HepG2 (cell line): Measurements from ENCODE around the gene PHYHIPL. TPM values are rescaled to one million over a fixed set of nuclear protein-coding genes. Genes with fewer than 3 reads are reported as not detected.

Source experiments
- DNMT1 ChIP-seq: sonication (generic); formaldehyde crosslinking; IDR thresholded peaks from 2 replicates; pipeline ENCODE4 v1.5.1; 2020; ENCODE audit warnings: mild to moderate bottlenecking, missing genetic modification reagents
- HNRNPH1 ChIP-seq: fragments of 200-400 bp; formaldehyde crosslinking; optimal IDR thresholded peaks from 2 replicates; pipeline ENCODE3; 2017; ENCODE audit warnings: mild to moderate bottlenecking, low read depth, low read length
- JUND ChIP-seq: sonication (generic); formaldehyde crosslinking; IDR thresholded peaks from 2 replicates; pipeline ENCODE4 v1.8.0; 2022; ENCODE audit warnings: mild to moderate bottlenecking, missing genetic modification reagents
- MED1 ChIP-seq: sonication (generic); formaldehyde crosslinking; IDR thresholded peaks from 2 replicates; pipeline ENCODE4 v1.4.0; 2020; ENCODE audit warnings: missing genetic modification reagents
- NFE2L1 ChIP-seq: sonication (generic); formaldehyde crosslinking; IDR thresholded peaks from 2 replicates; pipeline ENCODE4 v1.4.0; 2020; ENCODE audit warnings: missing genetic modification reagents, mild to moderate bottlenecking, borderline replicate concordance
- REXO4 ChIP-seq: sonication (generic); formaldehyde crosslinking; IDR thresholded peaks from 2 replicates; pipeline ENCODE4 v1.8.0; 2022; ENCODE audit warnings: missing genetic modification reagents, mild to moderate bottlenecking, borderline replicate concordance
- SAP130 ChIP-seq: IDR thresholded peaks from 2 replicates; pipeline ENCODE4 v1.6.1; 2016; ENCODE audit warnings: low read depth
- SMYD3 ChIP-seq: sonication (generic); formaldehyde crosslinking; IDR thresholded peaks from 2 replicates; pipeline ENCODE4 v1.8.1; 2023; ENCODE audit warnings: mild to moderate bottlenecking, missing genetic modification reagents
- SOX5 ChIP-seq: IDR thresholded peaks from 2 replicates; pipeline ENCODE4 v1.6.1; 2016; ENCODE audit warnings: borderline replicate concordance
- SP140L ChIP-seq: sonication (generic); formaldehyde crosslinking; IDR thresholded peaks from 2 replicates; pipeline ENCODE4 v1.4.0; 2020; ENCODE audit warnings: missing genetic modification reagents, borderline replicate concordance
- TBX3 ChIP-seq: fragments of 450-650 bp; IDR thresholded peaks from 2 replicates; pipeline ENCODE4 v1.6.1; 2017; ENCODE audit warnings: antibody characterized with exemption, mild to moderate bottlenecking, inconsistent platforms, borderline replicate concordance
- TFAP4 ChIP-seq: sonication (generic); IDR thresholded peaks from 2 replicates; pipeline ENCODE4 v1.6.1; 2016; ENCODE audit warnings: low read depth, borderline replicate concordance
- XBP1 ChIP-seq: sonication (generic); formaldehyde crosslinking; IDR thresholded peaks from 2 replicates; pipeline ENCODE4 v1.5.0; 2020; ENCODE audit warnings: missing genetic modification reagents
- ZFP36 ChIP-seq: fragments of 150-350 bp; IDR thresholded peaks from 2 replicates; pipeline ENCODE4 v1.6.1; 2018; ENCODE audit warnings: borderline replicate concordance, low read length, low read depth; ENCODE audit not compliant: partially characterized antibody
- ZFP36L2 ChIP-seq: sonication (generic); formaldehyde crosslinking; IDR thresholded peaks from 2 replicates; pipeline ENCODE4 v1.4.0; 2020; ENCODE audit warnings: missing genetic modification reagents
- ZHX1 ChIP-seq: sonication (generic); formaldehyde crosslinking; IDR thresholded peaks from 2 replicates; pipeline ENCODE4 v1.8.1; 2022; ENCODE audit warnings: low read depth, mild to moderate bottlenecking, missing genetic modification reagents
- ZNF317 ChIP-seq: sonication (generic); formaldehyde crosslinking; IDR thresholded peaks from 2 replicates; pipeline ENCODE4 v1.5.0; 2020; ENCODE audit warnings: mild to moderate bottlenecking, missing genetic modification reagents
- ZNF362 ChIP-seq: sonication (generic); formaldehyde crosslinking; IDR thresholded peaks from 2 replicates; pipeline ENCODE4 v1.4.0; 2020; ENCODE audit warnings: missing genetic modification reagents, mild to moderate bottlenecking, borderline replicate concordance
- ZNF367 ChIP-seq: sonication (generic); formaldehyde crosslinking; IDR thresholded peaks from 2 replicates; pipeline ENCODE4 v1.4.0; 2020; ENCODE audit warnings: missing genetic modification reagents, borderline replicate concordance
- ZNF652 ChIP-seq: IDR thresholded peaks from 2 replicates; pipeline ENCODE4 v1.6.1; 2016; ENCODE audit warnings: low read depth, borderline replicate concordance
- ZNF761 ChIP-seq: sonication (generic); formaldehyde crosslinking; conservative IDR thresholded peaks from 2 replicates; pipeline ENCODE4 v1.4.0; 2020; ENCODE audit warnings: mild to moderate bottlenecking, missing genetic modification reagents
- ZNF770 ChIP-seq: sonication (generic); formaldehyde crosslinking; IDR thresholded peaks from 2 replicates; pipeline ENCODE4 v1.5.0; 2020; ENCODE audit warnings: mild to moderate bottlenecking, missing genetic modification reagents
- ZNF772 ChIP-seq: sonication (generic); formaldehyde crosslinking; IDR thresholded peaks from 2 replicates; pipeline ENCODE4 v1.5.0; 2020; ENCODE audit warnings: mild to moderate bottlenecking, missing genetic modification reagents
- ZSCAN22 ChIP-seq: sonication (generic); formaldehyde crosslinking; IDR thresholded peaks from 2 replicates; pipeline ENCODE4 v1.4.0; 2020; ENCODE audit warnings: mild to moderate bottlenecking, missing genetic modification reagents
- polyA plus RNA-seq, 8 experiments: library from polyadenylated mRNA; depleted of rRNA in 3 of 8; stranded (reverse) in 7 of 8; unstranded in 1 of 8; fragments of >200 nt; fragmentation: Illumina TruSeq in 4 of 8; extraction: Trizol in 4 of 8; gene quantifications; 2 replicates each; pipeline versions ENCODE4 v1.2.1 to v1.2.3, GENCODE V29; 2011 to 2016; ENCODE audit warnings: low read depth in 4 of 8, missing spikeins in 1 of 8, mixed read lengths in 1 of 8; ENCODE audit not compliant: insufficient read depth in 1 of 8
- total RNA-seq, 5 experiments: library from RNA; depleted of rRNA; stranded (reverse); fragments of >200 nt; fragmentation: Illumina TruSeq; extraction: Trizol; gene quantifications; 2 replicates each; pipeline ENCODE4 v1.2.3, GENCODE V29; 2016; ENCODE audit warnings: low read depth in 1 of 5

PHYHIPL gene
- total and polyA plus RNA-seq, 2 of the 13 experiments (the other 11 are each of a cell fraction or from before 2014, with no cell fraction given), result 40.6 to 78.5 TPM

- TF ChIP-seq ZFP36L2 (CRISPR knock-in tag) (no peak), XBP1 (CRISPR knock-in tag) (peak; percentile 55; the same call in 1 of the 2 replicates), TFAP4 (no peak), JUND (peak; percentile 15), ZNF317 (0 out of 2 replicates have a peak, but pooled peaks have one; percentile 5), ZSCAN22 (no peak), MED1 (CRISPR knock-in tag) (peak; percentile 68), SMYD3 (CRISPR knock-in tag) (no peak), ZNF367 (no peak; the same call in 1 of the 2 replicates), NFE2L1 (CRISPR knock-in tag) (no peak), SP140L (CRISPR knock-in tag) (no peak), ZNF652 (no peak), HNRNPH1 (no peak), ZNF362 (CRISPR knock-in tag) (no peak; the same call in 1 of the 2 replicates), REXO4 (CRISPR knock-in tag) (no peak), ZNF761 (CRISPR knock-in tag) (0 out of 2 replicates have a peak, but pooled peaks have one; percentile 64), SAP130 (CRISPR knock-in tag) (peak; percentile 52), ZFP36 (no peak), SOX5 (no peak), ZHX1 (CRISPR knock-in tag) (no peak; the same call in 1 of the 2 replicates), TBX3 (no peak), DNMT1 (CRISPR knock-in tag) (no peak), ZNF772 (CRISPR knock-in tag) (peak; percentile 37; the same call in 1 of the 2 replicates), ZNF770 (CRISPR knock-in tag) (no peak)
Measured at GRCh38 chr10:59176241-59177030, at the start of gene PHYHIPL (continued).
